WTC11 (cell line): ENCODE data around the gene AKIRIN1. TPM values are rescaled to one million over a fixed set of nuclear protein-coding genes. Genes with fewer than 3 reads are reported as not detected.

Experiments used
- ATAC-seq: fragments of 200-7000 bp; cut with Tn5 transposase; 2 replicates; pipeline ENCODE4 v1.10.0; 2021; ENCODE audit warnings: mild to moderate bottlenecking, moderate library complexity
- CTCF ChIA-PET: fragments of 300-600 bp; sonication (Branson Sonifier 250); formaldehyde crosslinking; loops from one replicate; lab custom pipeline; 2021; ENCODE audit warnings: antibody characterized with exemption; lab: Charles Lee
- POLR2A ChIA-PET: fragments of 350-600 bp; sonication (Branson Sonifier 250); formaldehyde crosslinking; loops from one replicate; lab custom pipeline; 2021; ENCODE audit warnings: antibody characterized with exemption; lab: Charles Lee
- DNase-seq: peaks from one replicate; pipeline ENCODE4 v3.0.0; 2021; ENCODE audit warnings: low spot score
- H3K27ac Mint-ChIP-seq: 2 replicates; pipeline ENCODE4 v1.8.0; 2021; ENCODE audit warnings: mixed read lengths
- H3K27me3 Mint-ChIP-seq: 2 replicates; pipeline ENCODE4 v1.8.0; 2021; ENCODE audit warnings: low read depth, mild to moderate bottlenecking, moderate library complexity, mixed read lengths
- H3K36me3 Mint-ChIP-seq: 2 replicates; pipeline ENCODE4 v1.8.0; 2021; ENCODE audit warnings: mixed read lengths
- H3K4me1 Mint-ChIP-seq: 2 replicates; pipeline ENCODE4 v1.8.0; 2022; ENCODE audit warnings: mixed read lengths
- H3K4me3 Mint-ChIP-seq: 2 replicates; pipeline ENCODE4 v1.8.0; 2021; ENCODE audit warnings: mild to moderate bottlenecking, moderate library complexity, mixed read lengths
- H3K9me3 Mint-ChIP-seq: 2 replicates; pipeline ENCODE4 v1.8.0; 2021; ENCODE audit warnings: mixed read lengths
- AFF4 ChIP-seq: sonication (generic); formaldehyde crosslinking; IDR thresholded peaks from 2 replicates; pipeline ENCODE4 v1.8.1; 2023; ENCODE audit warnings: mild to moderate bottlenecking, missing genetic modification reagents, borderline replicate concordance
- CBFB ChIP-seq: sonication (generic); formaldehyde crosslinking; IDR thresholded peaks from 2 replicates; pipeline ENCODE4 v1.8.1; 2022; ENCODE audit warnings: mild to moderate bottlenecking, low read depth, missing genetic modification reagents
- CREM ChIP-seq: sonication (generic); formaldehyde crosslinking; IDR thresholded peaks from 2 replicates; pipeline ENCODE4 v1.8.1; 2022; ENCODE audit warnings: mild to moderate bottlenecking, missing genetic modification reagents, moderate library complexity
- CTCF ChIP-seq: fragments of 200-600 bp; IDR thresholded peaks from 2 replicates; pipeline ENCODE4 v1.8.0; 2022; ENCODE audit warnings: antibody characterized with exemption
- E2F4 ChIP-seq: sonication (generic); formaldehyde crosslinking; IDR thresholded peaks from 2 replicates; pipeline ENCODE4 v1.8.1; 2022; ENCODE audit warnings: low read depth, mild to moderate bottlenecking, moderate library complexity, missing genetic modification reagents, borderline replicate concordance
- E2F5 ChIP-seq: sonication (generic); formaldehyde crosslinking; IDR thresholded peaks from 2 replicates; pipeline ENCODE4 v1.8.1; 2022; ENCODE audit warnings: mild to moderate bottlenecking, moderate library complexity, missing genetic modification reagents
- FOXK1 ChIP-seq: sonication (generic); formaldehyde crosslinking; IDR thresholded peaks from 2 replicates; pipeline ENCODE4 v1.8.0; 2022; ENCODE audit warnings: mild to moderate bottlenecking, moderate library complexity, missing genetic modification reagents
- FOXP1 ChIP-seq: sonication (generic); formaldehyde crosslinking; IDR thresholded peaks from 2 replicates; pipeline ENCODE4 v1.8.0; 2022; ENCODE audit warnings: missing genetic modification reagents, mild to moderate bottlenecking, moderate library complexity, borderline replicate concordance
- JUN ChIP-seq: sonication (generic); formaldehyde crosslinking; IDR thresholded peaks from 2 replicates; pipeline ENCODE4 v1.8.0; 2023; ENCODE audit warnings: mild to moderate bottlenecking, missing genetic modification reagents
- KAT7 ChIP-seq: sonication (generic); formaldehyde crosslinking; IDR thresholded peaks from 2 replicates; pipeline ENCODE4 v1.8.1; 2023; ENCODE audit warnings: missing genetic modification reagents, mild to moderate bottlenecking, borderline replicate concordance
- MLX ChIP-seq: sonication (generic); formaldehyde crosslinking; IDR thresholded peaks from 2 replicates; pipeline ENCODE4 v1.8.1; 2023; ENCODE audit warnings: mild to moderate bottlenecking, missing genetic modification reagents, moderate library complexity
- NFATC4 ChIP-seq: fragments of 250-450 bp; sonication (Bioruptor Pico); IDR thresholded peaks from 2 replicates; pipeline ENCODE4 v1.9.0; 2021; ENCODE audit warnings: mild to moderate bottlenecking
- NFYB ChIP-seq: sonication (generic); formaldehyde crosslinking; conservative IDR thresholded peaks from 2 replicates; pipeline ENCODE4 v1.8.0; 2022; ENCODE audit warnings: low read depth, missing genetic modification reagents
- NR2C2 ChIP-seq: sonication (generic); formaldehyde crosslinking; IDR thresholded peaks from 2 replicates; pipeline ENCODE4 v1.8.0; 2022; ENCODE audit warnings: mild to moderate bottlenecking, missing genetic modification reagents
- PREB ChIP-seq: sonication (generic); formaldehyde crosslinking; IDR thresholded peaks from 2 replicates; pipeline ENCODE4 v1.8.1; 2022; ENCODE audit warnings: mild to moderate bottlenecking, missing genetic modification reagents, moderate library complexity, borderline replicate concordance
- PRRX2 ChIP-seq: fragments of 250-450 bp; sonication (Bioruptor Pico); IDR thresholded peaks from 2 replicates; pipeline ENCODE4 v1.8.0; 2021; ENCODE audit warnings: mild to moderate bottlenecking
- SMAD3 ChIP-seq: sonication (generic); formaldehyde crosslinking; IDR thresholded peaks from 2 replicates; pipeline ENCODE4 v1.8.0; 2022; ENCODE audit warnings: missing genetic modification reagents, mild to moderate bottlenecking, borderline replicate concordance
- TEAD4 ChIP-seq: sonication (generic); formaldehyde crosslinking; IDR thresholded peaks from 2 replicates; pipeline ENCODE4 v1.8.0; 2022; ENCODE audit warnings: mild to moderate bottlenecking, missing genetic modification reagents
- TP53 ChIP-seq: sonication (generic); formaldehyde crosslinking; IDR thresholded peaks from 2 replicates; pipeline ENCODE4 v1.8.1; 2023; ENCODE audit warnings: mild to moderate bottlenecking, missing genetic modification reagents
- ZNF396 ChIP-seq: fragments of 250-450 bp; sonication (Bioruptor Pico); IDR thresholded peaks from 2 replicates; pipeline ENCODE4 v1.8.0; 2021; ENCODE audit warnings: mild to moderate bottlenecking, moderate library complexity, borderline replicate concordance
- ZNF532 ChIP-seq: fragments of 250-450 bp; sonication (Bioruptor Pico); IDR thresholded peaks from 2 replicates; pipeline ENCODE4 v1.9.0; 2021; ENCODE audit warnings: mild to moderate bottlenecking, borderline replicate concordance
- total RNA-seq: library from RNA; stranded (reverse); gene quantifications from 3 replicates; pipeline ENCODE4 v1.2.3, GENCODE V29; 2021

Gene AKIRIN1
- total RNA-seq, 1 experiment from 2014 or later = 183 TPM

- TF ChIP-seq MLX (no peak), TEAD4 (CRISPR knock-in tag) (no peak)
- TF ChIP-seq, all 79 proteins: peak for 0
Observed at GRCh38 chr1:39043513-39043912, 52.4 kb downstream of the AKIRIN1 start (continued).

GRCh38 chr1:39044762-39045161 lies 53.7 kb downstream of the AKIRIN1 start:
- Mint-ChIP-seq H3K4me3 (no peak overlapping the region), H3K9me3 (no peaks in the 10 kb centered on the region), H3K27ac (no peak overlapping the region), H3K4me1 (peaks cover 8% of the 10 kb centered on the region), H3K36me3 (peaks cover 17% of the 10 kb centered on the region; the same call in 1 of the 2 replicates), H3K27me3 (no peaks in the 10 kb centered on the region)
- ChIA-PET POLR2A (no interaction called here), CTCF (no interaction called here)
- DNase-seq (no peak), ATAC-seq (peak; percentile 66)
- no peak for TF ChIP-seq CTCF
- no peak for TF ChIP-seq E2F5 (CRISPR knock-in tag)
- TF ChIP-seq FOXK1 (CRISPR knock-in tag) = no peak
- no peak for TF ChIP-seq FOXP1 (CRISPR knock-in tag)
- TF ChIP-seq PREB (CRISPR knock-in tag) = no peak
- TF ChIP-seq CREM (CRISPR knock-in tag) = no peak
- TF ChIP-seq ZNF396 (CRISPR knock-in tag) = no peak
- TF ChIP-seq NFATC4 (CRISPR knock-in tag) = no peak
- TF ChIP-seq TP53 = no peak
- no peak for TF ChIP-seq NR2C2 (CRISPR knock-in tag)
- TF ChIP-seq SMAD3 (CRISPR knock-in tag) = no peak
- no peak for TF ChIP-seq PRRX2 (CRISPR knock-in tag)
- TF ChIP-seq KAT7 (CRISPR knock-in tag) = no peak
- TF ChIP-seq E2F4 (CRISPR knock-in tag) = no peak
- no peak for TF ChIP-seq AFF4 (CRISPR knock-in tag)
- TF ChIP-seq JUN (CRISPR knock-in tag) = no peak
- no peak for TF ChIP-seq NFYB (CRISPR knock-in tag)
- no peak for TF ChIP-seq ZNF532 (CRISPR knock-in tag)
- no peak for TF ChIP-seq CBFB (CRISPR knock-in tag)
